M059J (cell line): Measurements from ENCODE around the gene ACBD6. TPM values are rescaled to one million over a fixed set of nuclear protein-coding genes. Genes with fewer than 3 reads are reported as not detected.
"Not testable (repeated sequence)": the region's sequence is repeated elsewhere in the genome, so short reads cannot be mapped to it uniquely, and the experiment has no call there.

Experiments used
- DNase-seq: peaks from one replicate; pipeline ENCODE4 v3.0.0-alpha.2; 2012; ENCODE audit warnings: low read depth
- total RNA-seq: library from RNA; depleted of rRNA; stranded (reverse); fragments of >200 nt; shearing (Covaris generic); gene quantifications from 2 replicates; pipeline ENCODE4 v1.2.3, GENCODE V29; 2014; rRNA removed

Gene ACBD6, protein sequence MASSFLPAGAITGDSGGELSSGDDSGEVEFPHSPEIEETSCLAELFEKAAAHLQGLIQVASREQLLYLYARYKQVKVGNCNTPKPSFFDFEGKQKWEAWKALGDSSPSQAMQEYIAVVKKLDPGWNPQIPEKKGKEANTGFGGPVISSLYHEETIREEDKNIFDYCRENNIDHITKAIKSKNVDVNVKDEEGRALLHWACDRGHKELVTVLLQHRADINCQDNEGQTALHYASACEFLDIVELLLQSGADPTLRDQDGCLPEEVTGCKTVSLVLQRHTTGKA
- total RNA-seq: 55.4 and 76.2 TPM in 2 replicates

- DNase-seq: peak; percentile 87
Measured at GRCh38 chr1:180502361-180503279, at the start of gene ACBD6. ACBD6 (minus strand) TSS chr1:180502577; CDS start chr1:180502266, 311 bp downstream.

- no peak for DNase-seq
Measured at GRCh38 chr1:180551997-180552396, 49.6 kb upstream of the ACBD6 start.

DNA sequence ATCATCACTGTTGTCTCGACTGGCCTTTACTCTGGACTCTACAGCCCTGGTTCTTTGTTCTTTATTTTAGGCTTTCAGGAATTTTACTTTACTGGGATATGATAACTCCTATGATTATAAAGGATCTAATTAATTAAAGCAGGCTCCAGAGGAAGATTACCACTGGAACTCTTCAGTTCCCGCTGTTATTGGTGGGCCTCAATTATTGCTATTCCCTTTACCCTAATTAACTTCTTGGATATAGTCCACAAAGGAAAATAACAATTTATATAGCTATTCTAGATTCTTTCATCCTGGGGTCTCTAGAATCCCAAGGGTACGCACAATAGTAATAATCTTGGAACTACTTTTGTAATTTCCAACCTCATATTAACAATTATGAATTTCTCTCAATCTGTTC lies 47.9 kb upstream of the ACBD6 start:
- no peak for DNase-seq

DNA sequence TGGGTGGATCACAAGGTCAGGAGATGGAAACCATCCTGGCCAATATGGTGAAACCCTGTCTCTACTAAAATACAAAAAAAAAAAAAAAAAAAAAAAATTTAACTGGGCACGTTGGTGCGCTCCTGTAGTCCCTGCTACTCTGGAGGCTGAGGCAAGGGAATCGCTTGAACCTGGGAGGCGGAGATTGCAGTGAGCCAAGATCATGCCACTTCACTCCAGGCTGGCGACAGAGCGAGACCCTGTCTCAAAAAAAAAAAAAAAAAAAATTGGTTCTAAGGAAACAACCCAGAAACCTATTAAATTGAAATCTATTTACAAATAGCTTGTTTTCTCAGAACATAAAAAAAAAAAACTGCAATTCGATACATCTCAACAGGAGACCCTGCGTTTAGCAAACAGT lies 47.4 kb upstream of the ACBD6 start:
- not testable (repeated sequence) for DNase-seq

- no peak for DNase-seq
Measured at GRCh38 chr1:180548686-180549317, 46.4 kb upstream of the ACBD6 start.

DNA sequence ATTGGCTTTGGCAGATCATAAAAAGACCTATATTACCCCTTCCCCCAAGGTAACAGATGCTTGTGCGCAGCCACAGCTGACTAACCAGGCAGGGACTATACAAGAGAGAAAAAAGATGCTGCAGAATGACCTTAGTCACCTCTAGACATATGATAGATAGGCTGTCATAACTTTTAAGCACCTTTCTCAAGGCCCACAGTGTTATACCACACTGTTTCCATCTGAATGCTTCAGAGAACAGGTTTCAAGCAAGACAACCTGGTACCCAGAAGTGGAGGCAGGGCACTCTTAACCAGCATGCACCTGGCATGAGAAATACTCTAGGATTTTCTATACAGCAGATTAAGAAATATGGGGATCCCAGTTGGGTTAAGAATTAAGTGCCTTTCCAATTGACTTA lies 43.6 kb upstream of the ACBD6 start:
- no peak for DNase-seq

- no peak for DNase-seq
Measured at GRCh38 chr1:180544050-180544449, 41.7 kb upstream of the ACBD6 start.

DNA sequence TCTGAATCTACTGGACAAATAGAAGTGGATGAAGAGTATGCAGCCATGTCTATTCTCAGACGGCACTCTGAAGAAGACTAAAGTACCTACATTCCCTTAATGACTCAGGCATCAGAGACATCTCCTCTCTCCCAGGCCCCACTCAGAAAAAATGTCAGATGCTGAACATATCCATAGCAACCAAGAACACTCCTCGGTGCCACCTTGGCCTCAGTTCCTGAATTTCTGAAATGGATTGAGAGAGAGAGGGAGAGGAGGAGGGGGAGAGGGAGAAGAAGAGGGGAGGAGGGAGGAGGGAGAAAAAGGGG lies 40.4 kb upstream of the ACBD6 start:
- DNase-seq: peak; percentile 52

DNA sequence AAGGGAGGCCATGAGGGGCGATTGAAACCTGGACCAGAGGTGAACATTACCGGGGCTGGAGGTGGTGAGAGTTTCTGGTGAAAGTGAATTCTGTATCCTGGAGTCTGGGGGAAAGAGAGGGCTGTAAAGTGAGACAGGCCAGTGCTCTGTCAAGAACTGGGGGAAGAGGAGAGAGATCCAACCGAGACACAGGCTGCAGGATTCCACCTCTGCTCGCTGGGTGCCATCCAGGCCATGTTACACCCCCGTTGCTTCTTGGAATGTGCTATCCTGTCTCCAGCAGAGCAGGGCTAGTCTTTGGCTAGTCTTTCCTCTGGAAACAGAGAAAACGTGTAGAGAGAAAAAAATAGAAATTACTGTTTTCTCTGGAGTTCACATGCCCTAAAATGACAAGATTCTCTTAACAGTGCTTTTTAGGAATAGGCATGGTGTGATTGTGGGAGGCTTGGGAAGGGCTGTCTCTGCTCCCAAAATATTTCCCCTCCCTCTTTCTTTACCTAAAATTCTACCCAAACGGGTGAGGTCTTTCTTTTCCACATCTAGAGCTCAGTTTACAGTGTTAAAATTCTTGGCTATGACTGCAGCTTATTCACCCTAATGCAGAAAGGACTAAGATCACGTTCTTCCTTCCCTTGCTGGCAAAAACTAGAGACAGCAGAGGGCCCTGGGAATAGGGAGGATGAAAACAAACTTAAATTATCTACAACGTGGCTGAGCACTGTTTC lies 39.9 kb upstream of the ACBD6 start:
- no peak for DNase-seq

GRCh38 chr1:180540697-180541594 lies 38.6 kb upstream of the ACBD6 start:
- DNase-seq: peak; percentile 72

DNA sequence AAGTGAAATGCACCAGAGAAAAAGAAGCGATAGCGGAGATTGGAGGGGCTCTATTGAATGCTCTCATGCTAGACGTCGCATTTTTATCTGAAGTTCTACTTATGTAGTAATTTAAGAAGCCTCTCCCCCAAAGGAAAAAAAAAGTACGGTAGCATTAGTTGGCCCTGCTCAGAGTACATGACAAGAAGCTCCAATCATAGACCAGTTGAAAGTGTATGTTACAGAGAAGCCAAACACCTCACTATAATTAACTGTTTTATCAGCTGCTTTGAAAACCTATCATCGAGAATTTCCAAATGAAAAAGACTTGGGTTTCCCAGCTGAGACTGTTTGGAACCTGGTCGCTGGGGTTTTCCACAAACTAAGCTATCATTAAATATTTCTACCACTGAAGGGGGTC lies 36.8 kb upstream of the ACBD6 start:
- no peak for DNase-seq

- no peak for DNase-seq
Measured at GRCh38 chr1:180536821-180537372, 34.5 kb upstream of the ACBD6 start.

DNA sequence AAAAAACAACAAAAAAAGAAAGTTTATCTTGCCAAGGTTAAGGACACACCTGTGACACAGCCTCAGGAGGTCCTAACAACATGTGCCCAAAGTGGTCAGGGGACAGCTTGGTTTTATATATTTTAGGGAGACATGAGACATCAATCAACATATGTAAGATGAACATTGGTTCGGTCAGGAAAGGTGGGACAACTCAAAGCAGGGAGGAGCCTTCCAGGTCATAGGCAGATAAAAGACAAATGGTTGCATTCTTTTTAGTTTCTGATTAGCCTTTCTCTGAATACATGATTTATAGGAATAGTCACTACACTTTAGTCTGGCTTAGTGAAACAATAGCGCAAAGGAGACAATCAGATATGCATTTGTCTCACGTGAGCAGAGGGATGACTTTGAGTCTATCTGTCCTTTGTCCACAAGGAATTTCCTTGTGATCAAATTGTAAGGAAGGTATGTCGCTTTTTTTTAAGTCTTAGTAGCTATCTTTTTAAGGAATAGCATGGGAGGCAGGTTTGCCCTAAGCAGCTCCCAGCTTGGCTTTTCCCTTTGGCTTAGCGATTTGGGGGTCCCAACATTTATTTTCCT lies 33.1 kb upstream of the ACBD6 start:
- DNase-seq: no peak

GRCh38 chr1:180534214-180534613 lies 31.8 kb upstream of the ACBD6 start:
- no peak for DNase-seq

DNA sequence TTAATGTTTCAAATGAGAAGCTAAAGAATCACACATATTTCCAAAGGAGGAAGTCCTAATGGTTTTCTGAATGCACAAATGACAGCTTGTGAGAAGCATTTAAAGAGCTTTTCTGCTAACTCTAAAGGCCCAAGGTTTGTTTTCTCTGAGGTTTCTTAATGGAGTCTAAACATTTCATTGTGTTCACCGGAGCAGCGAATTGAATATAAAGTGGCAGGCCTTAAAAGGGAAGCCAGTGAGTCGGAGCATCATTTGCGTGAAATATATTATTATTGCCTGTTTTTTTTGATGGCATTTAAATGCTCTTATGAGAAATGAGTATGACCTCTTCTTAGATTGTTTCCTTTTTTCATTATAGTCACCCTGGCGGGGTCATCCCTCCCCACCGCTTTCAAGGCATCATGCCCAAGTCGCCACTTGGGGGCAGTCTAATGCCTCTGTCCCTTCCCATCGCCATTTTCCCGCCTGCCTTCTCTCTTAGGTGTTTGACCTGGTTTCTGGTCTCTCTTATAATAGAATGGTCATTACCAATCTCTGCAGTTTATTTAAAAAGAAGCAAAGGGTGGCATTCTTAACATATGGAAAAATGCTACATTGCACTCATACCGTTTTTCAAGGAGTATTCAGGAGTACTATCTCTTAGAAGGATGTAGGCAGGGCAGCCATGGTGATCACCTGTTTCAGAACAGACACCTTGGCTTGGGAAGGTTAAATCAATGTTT lies 31.1 kb upstream of the ACBD6 start:
- peak; percentile 69 for DNase-seq

DNA sequence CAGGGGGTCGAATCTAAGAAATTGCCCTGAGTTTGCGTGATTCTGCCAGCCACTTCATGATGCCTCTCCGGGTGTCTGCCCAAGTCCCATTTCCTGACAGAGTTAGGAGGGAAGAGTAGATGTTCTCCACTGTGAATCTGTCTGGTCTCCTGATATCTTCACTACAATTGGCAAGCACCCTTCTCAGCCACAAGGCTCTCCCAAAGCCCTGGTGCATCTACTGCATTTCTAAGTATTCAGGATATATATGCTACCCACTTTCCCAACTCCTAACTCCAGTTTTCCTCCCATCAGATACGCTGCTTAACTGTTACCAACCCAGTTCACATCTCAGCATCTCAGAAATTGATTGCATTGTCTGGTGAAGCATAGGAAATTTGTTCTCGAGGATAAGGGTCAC lies 30.5 kb upstream of the ACBD6 start:
- DNase-seq: no peak

DNA sequence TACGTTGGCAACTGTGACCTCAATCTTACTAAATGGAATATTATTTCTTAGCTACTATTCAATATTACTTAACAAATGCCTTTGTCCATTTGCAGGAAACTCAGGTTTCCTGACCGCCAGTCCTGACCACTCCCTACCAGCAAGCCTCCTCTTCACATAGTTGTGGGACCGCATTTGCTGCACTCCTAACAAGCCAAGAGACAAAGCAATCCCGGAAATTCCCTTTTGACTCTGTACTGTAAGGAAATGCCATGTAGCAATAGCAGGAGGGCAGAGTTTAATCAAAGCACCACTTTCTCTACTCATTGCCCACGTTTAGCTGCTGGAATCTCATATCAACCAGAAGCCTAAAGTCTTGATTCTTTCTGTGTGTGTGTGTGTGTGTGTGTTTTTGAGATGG lies 28.1 kb upstream of the ACBD6 start:
- DNase-seq: peak; percentile 89

DNA sequence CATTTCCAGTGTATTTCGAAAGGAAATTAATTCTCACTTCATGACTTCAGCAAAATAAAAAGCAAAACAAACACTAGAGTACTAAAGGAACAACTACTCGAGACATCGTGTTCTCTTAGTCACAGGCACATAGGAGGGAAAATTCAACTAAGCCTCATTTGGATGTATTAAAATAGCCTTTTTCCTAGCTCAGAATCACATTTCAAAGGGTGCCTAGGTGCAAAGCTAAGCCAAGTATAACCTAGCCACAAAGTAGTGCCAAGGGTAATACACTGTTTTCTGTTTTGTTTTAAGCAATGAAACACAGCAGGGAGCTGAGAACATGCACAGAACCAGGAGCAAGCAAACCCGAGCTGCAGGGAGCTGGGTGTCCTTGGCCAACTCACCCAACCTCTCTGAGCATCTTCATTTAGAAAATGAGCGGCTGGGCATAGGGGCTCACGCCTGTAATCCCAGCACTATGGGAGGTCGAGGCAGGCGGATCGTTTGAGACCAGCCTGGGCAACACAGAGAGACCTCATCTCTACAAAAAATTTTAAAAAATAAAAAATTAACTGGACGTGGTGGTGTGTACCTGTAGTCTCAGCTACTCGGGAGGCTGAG lies 26.6 kb upstream of the ACBD6 start:
- no peak for DNase-seq

DNA sequence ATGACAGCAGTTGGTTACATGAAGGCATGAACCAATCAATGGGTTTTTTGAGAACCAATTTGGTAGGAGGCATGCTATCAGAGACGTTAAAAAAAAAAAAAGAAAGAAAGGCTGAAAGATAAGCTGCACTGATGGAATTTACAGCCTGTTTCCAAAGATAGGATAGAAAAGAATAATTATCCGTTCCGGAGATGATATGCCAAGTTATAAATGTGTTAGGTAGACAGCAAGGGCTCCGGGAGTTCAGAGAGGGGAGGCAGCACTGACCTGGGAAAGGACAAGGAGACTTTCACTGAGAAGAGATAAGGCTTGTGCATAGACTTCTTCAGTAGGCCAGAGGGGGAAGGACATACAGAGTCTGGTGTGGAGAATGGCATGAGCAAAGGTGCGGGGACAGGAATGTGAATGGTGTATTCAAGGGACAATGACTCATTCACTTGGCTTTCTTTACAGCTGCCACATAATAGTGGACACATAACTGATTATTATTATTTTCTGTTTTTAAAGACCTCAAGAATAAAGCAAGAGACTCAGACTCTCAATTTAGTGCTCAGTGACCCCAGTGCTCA lies 24.8 kb upstream of the ACBD6 start:
- peak; percentile 75 for DNase-seq
